AG09319 (cell line): Measurements from ENCODE around the gene SLC25A26.

Source experiments
- DNase-seq: peaks from one replicate; pipeline ENCODE4 v3.0.0-alpha.2; 2010; ENCODE audit warnings: low read depth; ENCODE audit errors: extremely low read depth
- CTCF ChIP-seq: IDR thresholded peaks from 2 replicates; pipeline ENCODE4 v1.5.1; 2011; ENCODE audit warnings: low read depth, mild to moderate bottlenecking, inconsistent platforms, low read length, moderate library complexity

SLC25A26 gene

GRCh38 chr3:66203275-66203674 is 17.5 kb upstream of the SLC25A26 start:
- DNase-seq = no peak
- TF ChIP-seq CTCF = no peak

DNA sequence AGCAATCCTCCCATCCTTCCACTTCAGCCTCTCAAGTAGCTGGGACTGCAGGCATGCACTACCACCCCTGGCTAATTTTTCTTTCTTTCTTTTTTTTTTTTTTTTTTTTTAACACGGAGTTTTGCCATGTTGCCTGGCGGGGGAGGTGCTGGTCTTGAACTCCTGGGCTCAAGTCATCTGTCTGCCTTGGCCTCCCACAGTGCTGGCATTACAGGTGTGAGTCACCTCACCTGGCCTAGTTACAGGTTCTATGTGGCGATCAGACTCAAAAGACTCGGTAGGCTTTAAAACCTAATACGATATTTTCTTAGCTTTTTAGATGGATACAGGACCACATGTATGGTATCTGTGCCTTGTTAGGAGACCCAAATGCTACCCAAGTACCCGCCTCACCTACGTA is 14.0 kb upstream of the SLC25A26 start:
- no peak for TF ChIP-seq CTCF
- no peak for DNase-seq

DNA sequence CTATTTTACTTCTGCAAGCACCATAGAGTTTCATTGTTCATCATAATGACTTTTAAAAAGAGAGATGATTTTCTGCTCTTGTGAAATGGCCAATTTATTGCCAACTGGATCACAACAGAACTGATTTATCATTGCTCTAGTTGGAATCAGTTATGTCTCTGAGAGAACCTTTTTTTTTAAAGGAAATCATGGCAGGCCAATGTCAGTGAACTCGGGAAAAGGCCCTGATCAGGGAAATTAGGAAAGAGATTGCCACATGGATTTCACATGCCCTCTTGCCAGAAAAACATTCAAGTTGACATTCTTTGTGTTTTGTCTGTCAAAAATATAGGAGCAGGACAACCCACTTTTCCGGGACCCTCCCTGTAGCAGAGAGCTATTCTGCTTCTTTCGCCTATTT is 12.6 kb upstream of the SLC25A26 start:
- TF ChIP-seq CTCF = no peak
- DNase-seq = no peak

DNA sequence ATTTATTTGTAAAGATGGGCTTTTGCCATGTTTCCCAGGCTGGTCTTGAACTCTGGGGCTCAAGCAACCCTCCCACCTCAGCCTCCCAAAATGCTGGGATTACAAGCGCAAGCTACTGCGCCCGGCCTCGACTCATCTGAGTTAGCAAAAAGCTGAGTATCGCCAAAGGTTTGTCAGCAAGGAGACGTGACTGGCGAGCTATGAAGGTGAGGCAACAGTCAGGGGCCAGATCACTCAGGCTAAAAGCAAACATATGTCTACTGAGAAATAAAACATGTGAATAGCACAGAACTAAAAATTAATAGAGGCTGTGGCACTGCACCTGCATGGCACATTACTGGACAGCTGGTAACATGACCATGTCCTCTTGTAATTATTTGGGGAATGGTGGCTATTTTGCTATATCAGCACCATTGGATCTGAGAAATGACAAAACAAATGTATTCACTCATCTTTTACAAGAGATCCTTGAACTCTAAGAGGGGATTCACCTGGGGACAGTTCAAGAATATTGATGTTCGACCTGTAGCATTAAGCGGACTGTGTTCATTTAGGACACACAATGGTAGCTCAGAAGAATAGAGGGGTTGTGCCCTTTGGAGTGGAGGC is 10.0 kb upstream of the SLC25A26 start:
- no peak for TF ChIP-seq CTCF
- DNase-seq = no peak

GRCh38 chr3:66211779-66212178 is 9.0 kb upstream of the SLC25A26 start:
- DNase-seq = no peak
- no peak for TF ChIP-seq CTCF

DNA sequence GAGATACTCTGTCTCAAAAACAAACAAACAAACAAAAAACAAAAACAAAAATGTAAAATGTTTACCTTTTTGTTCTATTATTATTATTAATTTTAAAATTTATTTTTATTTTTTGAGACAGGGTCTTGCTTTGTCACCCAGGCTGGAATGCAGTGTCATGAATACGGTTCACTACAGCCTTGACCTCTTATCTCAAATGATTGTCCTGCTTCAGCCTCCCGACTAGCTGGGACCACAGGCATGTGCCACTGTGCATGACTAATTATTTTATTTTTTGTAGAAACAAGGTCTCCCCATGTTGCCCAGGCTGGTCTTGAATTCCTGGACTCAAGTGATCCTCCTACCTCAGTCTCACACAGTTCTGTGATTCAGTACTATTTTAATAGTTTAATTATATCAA is 5.7 kb upstream of the SLC25A26 start:
- no peak for DNase-seq
- TF ChIP-seq CTCF = no peak

GRCh38 chr3:66220066-66220465 is 735 bp upstream of the SLC25A26 start:
- no peak for TF ChIP-seq CTCF
- no peak for DNase-seq
